ENCODE data around the gene ECE1. TPM values are rescaled to one million over a fixed set of nuclear protein-coding genes. Genes with fewer than 3 reads are reported as not detected.

The ECE1 gene
- total and polyA plus RNA-seq, 2 of the 13 experiments (the other 11 are each of a cell fraction or from before 2014, with no cell fraction given), result 13.5 to 21.2 TPM

DNA sequence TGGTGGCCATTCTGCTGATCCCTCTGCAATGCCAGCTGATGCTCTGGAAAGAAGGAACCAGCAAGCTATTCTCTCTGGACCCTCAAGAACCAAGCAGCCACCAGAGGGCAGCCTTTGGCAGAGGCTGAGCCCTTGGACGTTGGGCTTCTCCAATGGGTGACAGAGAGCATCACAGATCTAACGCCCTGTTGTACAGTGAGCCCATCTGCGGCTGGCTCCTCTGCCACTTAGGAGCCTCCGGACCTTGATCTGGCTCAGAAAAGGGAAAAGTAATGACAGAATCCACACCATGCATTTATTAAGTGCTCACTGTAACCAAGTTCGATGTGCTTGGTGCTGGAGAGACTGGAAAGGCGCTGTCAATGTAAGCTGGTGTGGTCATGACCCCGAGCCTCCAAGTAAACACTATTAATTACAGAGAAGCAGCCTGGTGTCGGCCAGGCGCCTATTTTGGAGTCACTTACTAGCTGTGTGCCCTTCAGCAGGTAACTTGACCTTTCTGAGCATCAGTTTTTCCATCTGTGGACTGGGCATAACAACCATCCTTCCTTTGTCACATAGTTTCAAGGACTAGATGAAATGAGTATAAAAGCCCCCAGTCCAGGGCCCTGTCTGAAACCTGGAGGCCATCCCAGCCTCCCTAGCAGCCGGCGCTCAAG, 34.9 kb downstream of the ECE1 start (continued):
- TF ChIP-seq RERE (CRISPR knock-in tag; IDR thresholded peaks at IDR 0.05; ENCODE audit: low read depth) (no peak), ZNF33B (CRISPR knock-in tag; IDR thresholded peaks at IDR 0.05) (0 out of 2 replicates have a peak, but pooled peaks have one; percentile 35), KDM4B (CRISPR knock-in tag; IDR thresholded peaks at IDR 0.05) (no peak), IKZF4 (CRISPR knock-in tag; IDR thresholded peaks at IDR 0.05; ENCODE audit: borderline replicate concordance, low read depth, not compliant biosample characterization) (no peak), BHLHE40 (IDR thresholded peaks at IDR 0.05; ENCODE audit: low read length) (no peak), ZNF337 (CRISPR knock-in tag; IDR thresholded peaks at IDR 0.05; ENCODE audit: borderline replicate concordance, low read depth) (no peak), ZNF572 (CRISPR knock-in tag; IDR thresholded peaks at IDR 0.05) (no peak), GATAD2A (CRISPR knock-in tag; IDR thresholded peaks at IDR 0.05) (peak; percentile 41; the same call in 1 of the 2 replicates), EHMT2 (IDR thresholded peaks at IDR 0.05; ENCODE audit: borderline replicate concordance, low read depth, low read length) (no peak), MEF2D (CRISPR knock-in tag; IDR thresholded peaks at IDR 0.05) (no peak), FOXJ3 (CRISPR knock-in tag; IDR thresholded peaks at IDR 0.05; ENCODE audit: borderline replicate concordance) (no peak), ZNF749 (CRISPR knock-in tag; IDR thresholded peaks at IDR 0.05; ENCODE audit: borderline replicate concordance) (no peak), ZNF770 (CRISPR knock-in tag; IDR thresholded peaks at IDR 0.05) (0 out of 2 replicates have a peak, but pooled peaks have one; percentile 16), ZNF317 (CRISPR knock-in tag; IDR thresholded peaks at IDR 0.05) (no peak), TEAD2 (CRISPR knock-in tag; IDR thresholded peaks at IDR 0.05) (no peak), KDM2A (CRISPR knock-in tag; IDR thresholded peaks at IDR 0.05; ENCODE audit: borderline replicate concordance, low read depth) (peak; percentile 59; the same call in 1 of the 2 replicates)
- TF ChIP-seq, protein P1, sequence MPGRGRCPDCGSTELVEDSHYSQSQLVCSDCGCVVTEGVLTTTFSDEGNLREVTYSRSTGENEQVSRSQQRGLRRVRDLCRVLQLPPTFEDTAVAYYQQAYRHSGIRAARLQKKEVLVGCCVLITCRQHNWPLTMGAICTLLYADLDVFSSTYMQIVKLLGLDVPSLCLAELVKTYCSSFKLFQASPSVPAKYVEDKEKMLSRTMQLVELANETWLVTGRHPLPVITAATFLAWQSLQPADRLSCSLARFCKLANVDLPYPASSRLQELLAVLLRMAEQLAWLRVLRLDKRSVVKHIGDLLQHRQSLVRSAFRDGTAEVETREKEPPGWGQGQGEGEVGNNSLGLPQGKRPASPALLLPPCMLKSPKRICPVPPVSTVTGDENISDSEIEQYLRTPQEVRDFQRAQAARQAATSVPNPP (CRISPR knock-in tag; IDR thresholded peaks at IDR 0.05), result no peak
- TF ChIP-seq, protein P2, sequence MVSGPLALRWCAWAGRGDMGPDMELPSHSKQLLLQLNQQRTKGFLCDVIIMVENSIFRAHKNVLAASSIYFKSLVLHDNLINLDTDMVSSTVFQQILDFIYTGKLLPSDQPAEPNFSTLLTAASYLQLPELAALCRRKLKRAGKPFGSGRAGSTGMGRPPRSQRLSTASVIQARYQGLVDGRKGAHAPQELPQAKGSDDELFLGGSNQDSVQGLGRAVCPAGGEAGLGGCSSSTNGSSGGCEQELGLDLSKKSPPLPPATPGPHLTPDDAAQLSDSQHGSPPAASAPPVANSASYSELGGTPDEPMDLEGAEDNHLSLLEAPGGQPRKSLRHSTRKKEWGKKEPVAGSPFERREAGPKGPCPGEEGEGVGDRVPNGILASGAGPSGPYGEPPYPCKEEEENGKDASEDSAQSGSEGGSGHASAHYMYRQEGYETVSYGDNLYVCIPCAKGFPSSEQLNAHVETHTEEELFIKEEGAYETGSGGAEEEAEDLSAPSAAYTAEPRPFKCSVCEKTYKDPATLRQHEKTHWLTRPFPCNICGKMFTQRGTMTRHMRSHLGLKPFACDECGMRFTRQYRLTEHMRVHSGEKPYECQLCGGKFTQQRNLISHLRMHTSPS (CRISPR knock-in tag; IDR thresholded peaks at IDR 0.05; ENCODE audit: low read depth), result no peak
- TF ChIP-seq, protein P3, sequence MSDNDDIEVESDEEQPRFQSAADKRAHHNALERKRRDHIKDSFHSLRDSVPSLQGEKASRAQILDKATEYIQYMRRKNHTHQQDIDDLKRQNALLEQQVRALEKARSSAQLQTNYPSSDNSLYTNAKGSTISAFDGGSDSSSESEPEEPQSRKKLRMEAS (IDR thresholded peaks at IDR 0.05), result no peak

Data from HepG2 (cell line).